ENCODE measurements around the gene RNF123.

GRCh38 chr3:49700453-49701128 is 11.2 kb downstream of the RNF123 start:
- peak; percentile 30 for TF ChIP-seq CTCF (IDR thresholded peaks at IDR 0.05)
- no peak for TF ChIP-seq ZFX (IDR thresholded peaks at IDR 0.05; ENCODE audit: borderline replicate concordance)

All from 22Rv1 (cell line).